ENCODE data around the gene PRXL2A.

DNA sequence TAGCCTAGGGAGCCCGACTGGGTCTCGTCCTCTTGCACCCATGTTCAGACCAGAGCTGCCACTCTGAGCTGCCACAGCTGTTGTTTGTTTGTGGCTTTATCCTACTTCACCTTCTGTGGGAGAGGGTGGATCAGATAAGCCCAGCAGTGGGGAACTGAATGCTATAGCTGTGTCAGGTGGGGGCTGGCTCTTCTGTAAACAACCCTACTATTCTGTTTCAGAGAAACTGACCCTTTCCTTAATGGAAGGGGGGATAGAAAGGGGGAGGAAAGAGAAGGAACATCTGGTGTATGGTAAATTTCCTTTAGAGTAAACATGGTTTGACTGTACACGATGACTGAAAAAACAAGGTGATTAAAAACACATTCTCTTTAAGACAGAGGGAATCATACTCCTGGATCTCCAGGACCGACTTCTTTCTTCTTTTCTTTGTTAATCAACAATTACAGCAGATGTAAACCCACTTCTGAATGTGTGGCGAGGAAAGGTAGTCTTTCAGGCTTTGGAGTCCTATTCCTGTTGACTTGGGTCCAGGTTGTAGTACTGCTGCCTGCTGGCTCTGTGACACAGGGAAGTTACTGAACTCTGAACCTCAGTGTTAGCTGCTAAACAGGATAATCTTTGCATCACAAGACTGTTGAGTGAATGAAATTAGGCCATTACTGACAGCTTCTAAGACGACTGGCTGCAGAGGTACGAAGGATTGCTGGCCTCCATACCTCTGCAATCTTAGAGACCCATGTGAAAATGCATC, 6.0 kb downstream of the PRXL2A start:
- TF ChIP-seq, protein P1, sequence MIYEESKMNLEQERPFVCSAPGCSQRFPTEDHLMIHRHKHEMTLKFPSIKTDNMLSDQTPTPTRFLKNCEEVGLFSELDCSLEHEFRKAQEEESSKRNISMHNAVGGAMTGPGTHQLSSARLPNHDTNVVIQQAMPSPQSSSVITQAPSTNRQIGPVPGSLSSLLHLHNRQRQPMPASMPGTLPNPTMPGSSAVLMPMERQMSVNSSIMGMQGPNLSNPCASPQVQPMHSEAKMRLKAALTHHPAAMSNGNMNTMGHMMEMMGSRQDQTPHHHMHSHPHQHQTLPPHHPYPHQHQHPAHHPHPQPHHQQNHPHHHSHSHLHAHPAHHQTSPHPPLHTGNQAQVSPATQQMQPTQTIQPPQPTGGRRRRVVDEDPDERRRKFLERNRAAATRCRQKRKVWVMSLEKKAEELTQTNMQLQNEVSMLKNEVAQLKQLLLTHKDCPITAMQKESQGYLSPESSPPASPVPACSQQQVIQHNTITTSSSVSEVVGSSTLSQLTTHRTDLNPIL (CRISPR knock-in tag; IDR thresholded peaks at IDR 0.05; ENCODE audit: low read depth), result no peak
- no peak for TF ChIP-seq SNAI2 (CRISPR knock-in tag; IDR thresholded peaks at IDR 0.05)
- no peak for TF ChIP-seq ESRRG (CRISPR knock-in tag; IDR thresholded peaks at IDR 0.05)
- no peak for TF ChIP-seq OSR1 (CRISPR knock-in tag; IDR thresholded peaks at IDR 0.05)
- no peak for TF ChIP-seq RARB (CRISPR knock-in tag; IDR thresholded peaks at IDR 0.05)
- TF ChIP-seq GLIS3 (CRISPR knock-in tag; IDR thresholded peaks at IDR 0.05), result no peak
- no peak for TF ChIP-seq ZC3H10 (CRISPR knock-in tag; IDR thresholded peaks at IDR 0.05)
- TF ChIP-seq, protein P2, sequence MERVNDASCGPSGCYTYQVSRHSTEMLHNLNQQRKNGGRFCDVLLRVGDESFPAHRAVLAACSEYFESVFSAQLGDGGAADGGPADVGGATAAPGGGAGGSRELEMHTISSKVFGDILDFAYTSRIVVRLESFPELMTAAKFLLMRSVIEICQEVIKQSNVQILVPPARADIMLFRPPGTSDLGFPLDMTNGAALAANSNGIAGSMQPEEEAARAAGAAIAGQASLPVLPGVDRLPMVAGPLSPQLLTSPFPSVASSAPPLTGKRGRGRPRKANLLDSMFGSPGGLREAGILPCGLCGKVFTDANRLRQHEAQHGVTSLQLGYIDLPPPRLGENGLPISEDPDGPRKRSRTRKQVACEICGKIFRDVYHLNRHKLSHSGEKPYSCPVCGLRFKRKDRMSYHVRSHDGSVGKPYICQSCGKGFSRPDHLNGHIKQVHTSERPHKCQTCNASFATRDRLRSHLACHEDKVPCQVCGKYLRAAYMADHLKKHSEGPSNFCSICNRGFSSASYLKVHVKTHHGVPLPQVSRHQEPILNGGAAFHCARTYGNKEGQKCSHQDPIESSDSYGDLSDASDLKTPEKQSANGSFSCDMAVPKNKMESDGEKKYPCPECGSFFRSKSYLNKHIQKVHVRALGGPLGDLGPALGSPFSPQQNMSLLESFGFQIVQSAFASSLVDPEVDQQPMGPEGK (CRISPR knock-in tag; IDR thresholded peaks at IDR 0.05; ENCODE audit: borderline replicate concordance), result no peak
- no peak for TF ChIP-seq CSDC2 (CRISPR knock-in tag; IDR thresholded peaks at IDR 0.05)
- TF ChIP-seq ARNTL (CRISPR knock-in tag; IDR thresholded peaks at IDR 0.05; ENCODE audit: borderline replicate concordance, low read depth), result no peak
- TF ChIP-seq ZNF70 (CRISPR knock-in tag; IDR thresholded peaks at IDR 0.05), result no peak
- TF ChIP-seq ZNF8 (CRISPR knock-in tag; IDR thresholded peaks at IDR 0.05), result no peak
- TF ChIP-seq, protein P3, sequence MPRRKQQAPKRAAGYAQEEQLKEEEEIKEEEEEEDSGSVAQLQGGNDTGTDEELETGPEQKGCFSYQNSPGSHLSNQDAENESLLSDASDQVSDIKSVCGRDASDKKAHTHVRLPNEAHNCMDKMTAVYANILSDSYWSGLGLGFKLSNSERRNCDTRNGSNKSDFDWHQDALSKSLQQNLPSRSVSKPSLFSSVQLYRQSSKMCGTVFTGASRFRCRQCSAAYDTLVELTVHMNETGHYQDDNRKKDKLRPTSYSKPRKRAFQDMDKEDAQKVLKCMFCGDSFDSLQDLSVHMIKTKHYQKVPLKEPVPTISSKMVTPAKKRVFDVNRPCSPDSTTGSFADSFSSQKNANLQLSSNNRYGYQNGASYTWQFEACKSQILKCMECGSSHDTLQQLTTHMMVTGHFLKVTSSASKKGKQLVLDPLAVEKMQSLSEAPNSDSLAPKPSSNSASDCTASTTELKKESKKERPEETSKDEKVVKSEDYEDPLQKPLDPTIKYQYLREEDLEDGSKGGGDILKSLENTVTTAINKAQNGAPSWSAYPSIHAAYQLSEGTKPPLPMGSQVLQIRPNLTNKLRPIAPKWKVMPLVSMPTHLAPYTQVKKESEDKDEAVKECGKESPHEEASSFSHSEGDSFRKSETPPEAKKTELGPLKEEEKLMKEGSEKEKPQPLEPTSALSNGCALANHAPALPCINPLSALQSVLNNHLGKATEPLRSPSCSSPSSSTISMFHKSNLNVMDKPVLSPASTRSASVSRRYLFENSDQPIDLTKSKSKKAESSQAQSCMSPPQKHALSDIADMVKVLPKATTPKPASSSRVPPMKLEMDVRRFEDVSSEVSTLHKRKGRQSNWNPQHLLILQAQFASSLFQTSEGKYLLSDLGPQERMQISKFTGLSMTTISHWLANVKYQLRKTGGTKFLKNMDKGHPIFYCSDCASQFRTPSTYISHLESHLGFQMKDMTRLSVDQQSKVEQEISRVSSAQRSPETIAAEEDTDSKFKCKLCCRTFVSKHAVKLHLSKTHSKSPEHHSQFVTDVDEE (CRISPR knock-in tag; IDR thresholded peaks at IDR 0.05), result no peak
- TF ChIP-seq BACH2 (CRISPR knock-in tag; IDR thresholded peaks at IDR 0.05; ENCODE audit: borderline replicate concordance), result no peak
